Lower leg skin (tissue), 4 donors: ENCODE results near the gene CSNK2B. TPM values are rescaled to one million over a fixed set of nuclear protein-coding genes. Genes with fewer than 3 reads are reported as not detected.

Experiments
- DNase-seq, 2 donors: peaks; one replicate each; pipeline ENCODE4 v3.0.0-alpha.2; 2019; ENCODE audit warnings: low spot score in 2 of 2
- H3K4me3 ChIP-seq: fragments of 200-600 bp; sonication (generic); 2 replicates; pipeline ENCODE4 v1.5.1; 2017; ENCODE audit warnings: mild to moderate bottlenecking, low read depth; ENCODE audit not compliant: poor library complexity, severe bottlenecking
- POLR2A ChIP-seq, 2 donors: fragments of 450-650 bp; IDR thresholded peaks; one replicate each; pipeline ENCODE4 v1.6.1; 2016 to 2017; ENCODE audit warnings: antibody characterized with exemption in 2 of 2, mild to moderate bottlenecking in 1 of 2, moderate library complexity in 1 of 2
- WGBS, 2 donors: methylation state at CpG; one replicate each; pipeline ENCODE4 v1.1.5; 2018; 5-methylcytosine and 5-hydroxymethylcytosine counted together
- intact Hi-C: fragments of 100-400 bp; cut with DNase I; formaldehyde crosslinking; loops from one replicate; pipeline ENCODE4 v1.15.0; 2023; ENCODE audit warnings: low total_unique reads
- total RNA-seq, 4 donors: library from RNA; depleted of rRNA; stranded (reverse); fragments of >200 nt; gene quantifications; one replicate each; pipeline ENCODE4 v1.1.0, GENCODE V29; 2016
- TF ChIP-seq, protein P1 (sequence below), 3 donors: fragments of 450-650 bp; IDR thresholded peaks; one replicate each; pipeline ENCODE4 v1.5.1; 2016; ENCODE audit warnings: antibody characterized with exemption in 3 of 3, mild to moderate bottlenecking in 3 of 3, moderate library complexity in 2 of 3

Gene CSNK2B
- total RNA-seq, 4 donors from 2014 or later, result 328 to 447 (median 416) TPM

DNA sequence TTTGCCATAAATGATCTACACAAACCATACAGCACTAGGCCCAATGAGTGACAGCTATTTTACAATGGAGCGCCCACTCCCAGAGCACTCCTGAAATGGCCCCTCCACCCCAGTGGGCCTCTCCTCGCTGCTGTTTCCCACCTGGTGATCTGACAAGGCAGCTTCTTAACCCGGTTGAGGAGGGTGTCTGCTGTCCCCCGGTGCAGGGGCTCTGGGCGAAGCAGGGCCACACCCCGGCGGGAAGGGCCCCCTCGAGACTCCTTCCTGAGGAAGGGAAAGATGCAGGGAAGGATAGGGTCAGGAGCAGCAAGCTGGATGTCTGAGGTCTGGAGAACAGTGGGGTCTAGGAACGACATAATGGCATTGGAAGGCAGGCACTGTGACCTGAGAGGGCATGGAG, 27.0 kb downstream of the CSNK2B start:
- intact Hi-C loops, result no loop called here
- WGBS, 2 donors, result 90 to 92% methylated on average over 9 of the region's 9 CpGs
- no peak for TF ChIP-seq POLR2A (IDR thresholded peaks at IDR 0.05)
- TF ChIP-seq, protein P1, sequence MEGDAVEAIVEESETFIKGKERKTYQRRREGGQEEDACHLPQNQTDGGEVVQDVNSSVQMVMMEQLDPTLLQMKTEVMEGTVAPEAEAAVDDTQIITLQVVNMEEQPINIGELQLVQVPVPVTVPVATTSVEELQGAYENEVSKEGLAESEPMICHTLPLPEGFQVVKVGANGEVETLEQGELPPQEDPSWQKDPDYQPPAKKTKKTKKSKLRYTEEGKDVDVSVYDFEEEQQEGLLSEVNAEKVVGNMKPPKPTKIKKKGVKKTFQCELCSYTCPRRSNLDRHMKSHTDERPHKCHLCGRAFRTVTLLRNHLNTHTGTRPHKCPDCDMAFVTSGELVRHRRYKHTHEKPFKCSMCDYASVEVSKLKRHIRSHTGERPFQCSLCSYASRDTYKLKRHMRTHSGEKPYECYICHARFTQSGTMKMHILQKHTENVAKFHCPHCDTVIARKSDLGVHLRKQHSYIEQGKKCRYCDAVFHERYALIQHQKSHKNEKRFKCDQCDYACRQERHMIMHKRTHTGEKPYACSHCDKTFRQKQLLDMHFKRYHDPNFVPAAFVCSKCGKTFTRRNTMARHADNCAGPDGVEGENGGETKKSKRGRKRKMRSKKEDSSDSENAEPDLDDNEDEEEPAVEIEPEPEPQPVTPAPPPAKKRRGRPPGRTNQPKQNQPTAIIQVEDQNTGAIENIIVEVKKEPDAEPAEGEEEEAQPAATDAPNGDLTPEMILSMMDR (IDR thresholded peaks at IDR 0.05), result no peak
- H3K4me3 ChIP-seq, result no peak overlapping the region
- DNase-seq, result no peak

DNA sequence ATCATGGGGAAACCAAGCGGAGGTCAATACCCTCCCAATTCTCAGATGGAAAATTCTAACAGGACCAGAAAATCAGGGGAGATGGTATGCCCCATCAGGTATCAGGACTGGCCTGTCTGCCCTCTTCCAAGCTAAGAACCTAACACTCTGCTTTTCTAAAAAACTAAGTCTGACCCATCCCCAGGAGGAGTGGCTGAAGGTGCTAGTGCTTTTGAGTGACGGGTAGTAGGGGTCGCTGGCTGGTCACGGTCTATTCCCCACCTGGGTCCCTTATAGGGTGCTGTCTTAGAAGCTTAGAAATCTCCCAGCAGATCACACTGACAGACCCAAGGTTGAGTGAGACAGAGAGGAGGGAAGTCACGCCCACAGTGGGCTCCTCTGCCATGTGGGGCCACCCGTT, 27.7 kb downstream of the CSNK2B start:
- intact Hi-C loops, result no loop called here
- WGBS, 2 donors, result 88 to 96% methylated on average over 6 of the region's 6 CpGs
- TF ChIP-seq, protein P1 (IDR thresholded peaks at IDR 0.05), result no peak
- TF ChIP-seq POLR2A (IDR thresholded peaks at IDR 0.05), result no peak
- no peak overlapping the region for H3K4me3 ChIP-seq
- DNase-seq, result no peak

DNA sequence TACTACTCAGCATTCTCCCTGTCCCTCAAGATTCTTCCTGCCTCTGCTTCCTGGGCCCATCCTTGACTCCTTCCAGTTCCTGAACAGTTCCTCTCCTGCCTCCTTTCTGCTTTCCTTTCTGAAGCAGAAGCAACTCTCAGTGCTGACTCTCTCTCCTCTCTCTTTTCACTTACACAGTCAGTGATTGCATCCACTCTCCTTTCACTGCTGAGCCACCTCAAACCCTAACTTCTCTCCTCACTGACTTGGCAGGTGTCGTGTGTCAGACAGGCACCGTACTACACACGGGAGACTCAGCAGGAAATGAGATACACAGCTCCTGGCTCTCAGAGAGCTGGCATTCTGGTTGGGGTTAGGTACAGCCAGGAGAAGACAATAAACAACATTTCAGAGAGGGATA, 31.7 kb downstream of the CSNK2B start:
- DNase-seq, result no peak
- no peak for TF ChIP-seq POLR2A (IDR thresholded peaks at IDR 0.05)
- TF ChIP-seq, protein P1 (IDR thresholded peaks at IDR 0.05), result no peak
- 30 to 31% methylated on average over 3 of the region's 3 CpGs for WGBS, 2 donors
- intact Hi-C loops, result no loop called here
- H3K4me3 ChIP-seq, result no peak overlapping the region

DNA sequence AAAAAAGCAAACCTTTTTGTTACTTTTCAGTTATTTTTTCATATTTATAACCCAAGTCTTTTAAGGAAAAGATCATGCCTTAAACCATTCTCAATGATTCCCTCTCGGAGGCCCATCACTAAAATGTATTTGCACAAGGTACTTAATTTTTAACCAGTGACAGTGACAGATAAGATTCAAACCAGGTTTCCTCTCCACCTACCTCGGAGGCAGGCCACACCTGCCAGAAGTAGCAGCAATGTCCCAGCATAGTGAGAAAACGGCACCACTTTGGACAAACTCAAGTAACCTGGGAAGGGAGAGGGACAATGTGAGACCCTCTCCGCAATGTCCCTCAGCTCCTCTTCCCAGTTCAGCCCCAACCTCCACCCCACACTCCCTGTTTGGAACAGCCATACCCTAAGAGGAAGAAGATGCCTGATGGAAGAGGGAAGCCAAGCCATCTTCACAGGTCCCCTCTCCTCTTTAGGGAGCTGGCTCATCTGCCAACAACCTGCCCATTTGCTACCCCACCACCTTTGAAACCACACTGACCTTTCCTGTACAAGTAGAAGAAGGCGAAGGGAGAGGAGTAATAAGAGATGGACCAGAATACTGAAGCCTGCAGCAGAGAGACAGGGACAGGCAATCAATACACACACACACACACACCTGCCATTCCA, 35.0 kb downstream of the CSNK2B start:
- TF ChIP-seq POLR2A (IDR thresholded peaks at IDR 0.05), result no peak
- TF ChIP-seq, protein P1 (IDR thresholded peaks at IDR 0.05), result no peak
- WGBS, 2 donors, result 76 to 82% methylated on average over 5 of the region's 5 CpGs
- no peak for DNase-seq
- intact Hi-C loops, result no loop called here
- H3K4me3 ChIP-seq, result no peak overlapping the region

DNA sequence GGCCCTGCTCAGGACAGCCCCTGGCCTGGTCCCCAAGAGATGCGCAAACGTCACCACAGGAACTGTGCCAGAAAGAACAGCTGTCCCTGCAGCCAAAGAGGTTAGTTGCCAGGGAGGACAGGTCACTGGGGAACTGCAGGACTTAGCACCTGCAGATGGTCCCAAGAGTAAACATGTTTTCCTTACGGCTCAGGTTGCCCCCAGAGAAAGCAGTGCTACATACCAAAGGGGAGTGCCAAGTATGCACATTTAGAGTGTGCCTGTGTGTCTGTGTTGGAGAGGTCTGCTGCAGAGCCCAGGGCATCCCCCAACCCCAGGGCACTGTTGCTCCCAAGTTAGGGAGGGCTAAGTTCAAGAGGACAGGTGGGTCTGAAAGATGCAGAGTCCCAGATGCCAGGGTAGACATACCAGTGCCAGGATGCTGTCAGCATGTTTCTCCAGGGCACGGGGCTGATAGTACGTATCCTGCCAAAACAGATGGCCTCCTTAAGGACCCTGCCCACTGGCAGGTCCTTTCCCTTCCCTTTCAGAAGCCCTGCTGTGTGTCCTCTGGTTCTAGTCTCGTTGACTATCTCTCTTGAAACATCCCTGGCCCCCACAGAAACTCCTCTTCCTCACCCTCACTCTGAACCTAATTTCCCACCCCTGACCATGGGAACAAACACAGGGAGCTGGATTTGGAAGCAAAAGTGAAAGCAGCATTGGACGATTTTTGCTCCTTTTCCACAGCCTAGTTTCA, 36.0 kb downstream of the CSNK2B start:
- no peak for DNase-seq
- H3K4me3 ChIP-seq, result peak overlapping the region; percentile 73
- WGBS, 2 donors, result 21 to 27% methylated on average over 7 of the region's 7 CpGs
- intact Hi-C loops, result no loop called here
- TF ChIP-seq, protein P1 (IDR thresholded peaks at IDR 0.05), result no peak
- no peak for TF ChIP-seq POLR2A (IDR thresholded peaks at IDR 0.05)
